ENCODE results near the gene E2F6.

E2F6 gene, protein sequence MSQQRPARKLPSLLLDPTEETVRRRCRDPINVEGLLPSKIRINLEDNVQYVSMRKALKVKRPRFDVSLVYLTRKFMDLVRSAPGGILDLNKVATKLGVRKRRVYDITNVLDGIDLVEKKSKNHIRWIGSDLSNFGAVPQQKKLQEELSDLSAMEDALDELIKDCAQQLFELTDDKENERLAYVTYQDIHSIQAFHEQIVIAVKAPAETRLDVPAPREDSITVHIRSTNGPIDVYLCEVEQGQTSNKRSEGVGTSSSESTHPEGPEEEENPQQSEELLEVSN

DNA sequence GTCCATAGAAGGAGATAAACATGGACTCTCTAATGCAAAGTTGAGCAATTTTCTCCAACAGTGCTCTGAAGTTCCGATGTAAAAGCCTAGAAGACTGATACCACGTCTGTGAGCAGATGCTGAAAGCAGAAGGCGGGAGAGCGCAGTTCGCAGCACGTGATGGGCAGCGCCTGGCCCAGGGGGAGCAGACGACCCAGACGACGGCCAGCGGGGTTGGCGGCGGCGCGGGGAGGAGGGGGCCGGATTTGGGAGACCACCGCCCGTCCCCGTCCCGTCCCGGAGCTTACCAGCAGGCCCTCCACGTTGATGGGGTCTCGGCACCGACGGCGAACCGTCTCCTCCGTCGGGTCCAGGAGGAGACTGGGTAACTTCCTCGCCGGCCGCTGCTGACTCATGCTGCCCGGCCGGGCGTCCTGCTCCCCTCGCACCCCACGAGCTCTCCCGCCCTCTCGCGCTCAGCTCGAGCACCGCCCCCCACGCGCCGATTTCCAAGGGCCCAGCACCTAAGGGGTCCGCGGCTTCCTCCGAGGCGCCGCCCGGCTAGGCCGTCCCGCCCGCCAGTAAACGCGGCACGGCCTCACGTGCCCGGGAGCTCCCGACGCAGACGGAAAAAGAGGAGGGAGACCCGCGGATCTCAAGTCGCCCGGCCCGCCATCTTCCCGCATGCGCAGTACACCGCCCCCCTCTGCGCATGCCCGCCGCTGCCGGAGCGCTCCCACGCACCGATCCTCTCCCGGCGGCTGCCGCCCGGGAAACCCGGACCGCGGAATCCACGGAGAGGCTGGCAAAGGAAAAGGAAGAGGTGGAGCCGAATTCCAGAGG is at the start of gene E2F6:
Gene E2F6 (minus strand): TSS at position 677 of the 822 bp plus-strand sequence. CDS start 282 bp downstream, at position 395.
- in situ Hi-C loops (cut with HindIII; ENCODE audit: low sequenced_read_pairs) = no loop called here

DNA sequence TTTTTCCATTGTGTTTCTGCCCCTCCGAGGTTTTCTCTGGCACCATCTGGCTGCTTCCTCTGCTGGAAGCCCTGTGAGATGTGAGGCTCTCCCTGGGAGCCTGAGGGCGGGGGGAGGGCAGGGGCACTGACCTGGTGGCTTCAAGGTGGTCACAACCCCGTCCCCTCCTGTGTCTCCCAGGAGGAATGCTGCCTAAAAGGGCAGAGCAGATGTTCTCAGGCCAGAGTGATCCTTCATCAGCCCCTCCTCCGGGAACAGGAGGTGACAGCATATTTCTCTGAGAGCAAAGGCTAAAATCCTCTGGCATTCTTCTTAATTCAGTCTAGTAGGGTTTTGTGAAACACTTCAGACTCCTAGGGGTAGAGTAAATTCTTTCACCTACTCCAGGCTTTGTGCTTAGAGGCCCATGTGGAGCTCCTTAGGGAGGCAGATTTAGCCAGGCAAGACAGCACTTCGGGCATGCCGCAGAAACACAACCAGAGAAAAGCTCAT is 49.6 kb upstream of the E2F6 start:
- in situ Hi-C loops (cut with HindIII; ENCODE audit: low sequenced_read_pairs) = no loop called here

DNA sequence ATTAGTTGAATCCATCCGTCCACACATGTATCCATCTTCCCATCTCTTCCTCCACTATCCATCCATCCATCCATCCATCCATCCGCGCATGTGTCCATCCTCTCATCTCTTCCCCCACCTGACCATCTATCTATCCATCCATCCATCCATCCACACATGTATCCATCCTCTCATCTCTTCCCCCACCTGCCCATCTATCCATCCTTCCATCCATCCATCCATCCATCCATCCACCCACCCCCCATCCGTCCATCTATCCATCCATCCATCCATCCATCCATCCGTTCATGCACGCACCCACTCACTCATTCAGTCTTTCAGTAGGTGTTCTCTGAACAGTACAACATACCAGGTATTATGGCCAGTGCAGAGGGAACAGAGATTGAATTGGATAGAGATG is 48.9 kb upstream of the E2F6 start:
- in situ Hi-C loops (cut with HindIII; ENCODE audit: low sequenced_read_pairs) = no loop called here

DNA sequence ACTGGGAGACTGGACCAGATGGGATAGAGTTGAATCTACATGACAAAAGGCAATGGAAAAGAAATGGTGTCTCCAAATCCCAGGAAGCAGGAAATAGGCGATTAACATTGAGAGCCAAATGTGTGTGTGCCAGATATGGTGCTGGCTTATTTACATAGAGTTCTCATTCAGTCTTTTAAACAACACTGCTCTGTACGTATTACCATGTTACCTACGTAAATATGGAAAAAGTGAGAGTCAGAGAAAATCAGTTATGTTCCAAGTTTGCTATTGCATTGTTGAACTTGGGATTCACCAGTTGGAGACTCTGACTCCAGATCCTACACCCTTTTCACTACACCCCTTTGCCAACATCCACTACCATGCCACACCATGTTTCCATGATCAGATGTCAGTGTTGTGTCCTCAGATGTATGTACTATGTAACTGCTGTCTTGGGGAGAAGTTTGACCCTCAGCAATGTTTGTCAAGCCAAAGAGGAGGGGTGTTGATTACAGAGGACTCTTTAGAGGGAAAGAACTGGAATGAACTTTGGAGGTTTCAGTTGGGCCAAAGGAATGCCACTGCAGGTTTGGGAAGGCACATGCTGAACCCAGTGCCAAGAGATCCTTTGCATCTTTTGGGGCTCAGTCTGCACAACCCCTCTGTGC is 48.2 kb upstream of the E2F6 start:
- in situ Hi-C loops (cut with HindIII; ENCODE audit: low sequenced_read_pairs) = no loop called here

DNA sequence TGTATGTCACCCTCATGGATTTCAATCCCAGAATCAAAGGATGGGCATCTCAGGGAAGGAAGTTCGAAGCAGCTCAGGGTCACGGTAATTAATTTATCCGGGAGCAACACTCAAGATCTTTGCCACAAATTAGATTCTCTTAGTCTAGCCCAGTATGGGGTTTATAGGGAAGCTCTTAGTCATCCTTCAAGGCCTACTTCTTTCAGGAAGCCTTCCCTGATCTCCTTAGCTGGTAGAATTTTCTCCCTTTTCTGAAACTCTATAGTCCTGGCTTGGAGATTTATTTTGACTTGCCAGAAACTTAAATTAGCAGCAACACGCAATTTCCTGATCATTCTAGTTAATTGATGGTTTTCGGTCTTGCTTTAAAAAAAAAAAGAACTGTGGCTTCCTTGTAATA is 47.4 kb upstream of the E2F6 start:
- in situ Hi-C loops (cut with HindIII; ENCODE audit: low sequenced_read_pairs) = no loop called here

DNA sequence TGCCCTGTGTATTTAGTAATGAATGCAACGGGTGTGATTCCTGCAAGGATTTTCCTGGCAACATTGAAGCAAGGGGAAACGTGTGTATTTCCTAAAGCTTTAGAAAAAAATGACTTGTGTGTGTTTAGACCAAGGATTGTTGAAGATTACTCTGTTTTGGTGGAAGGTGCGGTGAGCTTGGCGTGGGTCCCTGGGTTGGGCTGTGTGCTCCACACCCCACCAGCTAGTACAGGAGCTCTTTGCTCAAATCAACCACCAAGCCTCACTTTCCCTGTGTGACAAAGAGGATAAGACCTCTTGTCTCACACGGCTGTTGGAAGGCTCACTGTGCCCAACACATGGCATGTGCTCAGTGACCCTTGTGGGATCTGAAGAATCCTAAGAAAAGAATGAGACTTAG is 46.5 kb upstream of the E2F6 start:
- in situ Hi-C loops (cut with HindIII; ENCODE audit: low sequenced_read_pairs) = no loop called here

DNA sequence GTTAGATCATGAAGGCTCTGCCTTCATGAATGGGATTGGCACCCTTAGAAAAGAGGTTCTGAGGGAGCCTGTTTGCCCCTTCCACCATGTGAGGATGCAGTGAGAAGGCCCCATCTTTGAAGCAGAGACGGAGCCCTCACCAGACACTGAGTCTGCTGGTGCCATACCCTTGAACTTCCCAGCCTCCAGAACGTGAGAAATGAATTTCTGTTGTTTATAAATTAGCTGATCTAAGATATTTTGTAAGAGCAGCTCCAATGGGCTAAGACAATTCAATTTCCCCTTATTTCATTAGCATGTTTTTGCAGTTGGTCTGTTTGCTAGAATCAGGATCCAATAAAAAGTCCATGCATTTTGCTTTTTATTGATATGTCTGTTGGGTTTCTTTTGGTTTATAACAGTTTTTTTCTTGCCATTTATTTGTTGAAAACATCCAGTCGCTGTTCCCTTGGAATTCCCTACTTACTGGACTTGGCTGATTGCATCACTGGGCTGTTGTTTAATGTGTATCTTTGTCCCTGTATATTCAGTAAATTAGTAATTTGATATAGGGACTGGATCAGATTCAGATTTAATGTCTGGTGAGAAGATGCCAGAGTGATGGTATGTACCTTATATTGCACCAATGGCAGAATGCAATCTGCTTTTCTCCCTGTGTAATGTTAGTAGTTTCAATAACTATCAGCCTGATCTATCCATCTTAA is 43.8 kb upstream of the E2F6 start:
- in situ Hi-C loops (cut with HindIII; ENCODE audit: low sequenced_read_pairs) = no loop called here

DNA sequence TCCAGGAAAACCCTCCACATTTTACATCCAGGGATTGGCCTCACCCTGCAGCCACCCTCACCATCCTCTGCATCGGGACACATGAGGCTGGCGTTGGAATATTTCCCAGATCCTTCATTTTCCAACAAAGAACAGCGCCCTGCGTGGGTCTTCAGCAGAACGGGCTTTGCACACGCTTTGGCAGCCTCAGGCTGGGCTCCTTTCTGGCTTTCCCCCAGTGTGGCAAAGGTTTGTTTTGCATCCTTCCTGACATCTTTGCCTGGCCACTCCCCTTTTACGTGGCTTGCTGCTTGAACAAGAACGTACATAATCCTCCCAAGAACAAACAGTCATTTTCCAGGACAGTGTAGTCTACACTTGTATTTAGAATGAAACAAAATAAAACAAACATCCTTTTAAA is 42.3 kb upstream of the E2F6 start:
- in situ Hi-C loops (cut with HindIII; ENCODE audit: low sequenced_read_pairs) = no loop called here

DNA sequence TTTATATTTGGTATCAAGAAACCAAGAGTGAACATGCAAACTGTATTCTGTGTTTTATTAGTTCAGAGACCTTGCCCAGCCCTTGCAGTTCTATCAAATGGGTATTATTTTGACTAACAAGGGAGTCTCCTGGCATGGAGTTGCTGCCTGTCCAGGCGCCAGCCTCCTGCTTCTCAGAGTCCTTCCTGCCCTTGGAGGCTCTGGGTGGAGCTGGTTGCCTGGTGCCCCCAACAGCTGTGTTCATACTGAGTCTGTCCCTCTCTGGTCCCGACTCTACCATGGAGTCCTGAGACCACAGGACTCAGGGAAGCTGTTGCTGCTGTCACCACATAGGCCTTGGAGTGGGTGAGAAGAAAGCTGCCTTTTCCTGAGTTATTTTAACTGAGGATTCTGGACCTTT is 41.6 kb upstream of the E2F6 start:
- in situ Hi-C loops (cut with HindIII; ENCODE audit: low sequenced_read_pairs) = no loop called here

DNA sequence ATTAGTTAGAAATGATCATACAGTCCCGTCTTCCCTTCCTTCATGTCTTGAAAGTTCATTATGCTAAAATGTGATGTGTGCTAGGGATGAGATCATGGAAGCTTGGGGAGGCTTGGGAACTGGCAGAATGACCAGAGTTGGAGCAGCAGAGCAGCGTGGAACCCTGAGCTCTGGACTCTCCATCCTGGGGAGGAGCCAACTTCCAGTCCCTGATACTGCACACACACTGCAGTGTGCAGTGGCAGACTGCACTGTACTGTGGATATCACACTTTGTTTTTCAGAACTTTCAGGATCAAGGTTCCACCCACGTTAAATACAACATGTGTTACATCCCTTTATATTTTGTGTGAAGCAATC is 40.6 kb upstream of the E2F6 start:
- in situ Hi-C loops (cut with HindIII; ENCODE audit: low sequenced_read_pairs) = no loop called here

DNA sequence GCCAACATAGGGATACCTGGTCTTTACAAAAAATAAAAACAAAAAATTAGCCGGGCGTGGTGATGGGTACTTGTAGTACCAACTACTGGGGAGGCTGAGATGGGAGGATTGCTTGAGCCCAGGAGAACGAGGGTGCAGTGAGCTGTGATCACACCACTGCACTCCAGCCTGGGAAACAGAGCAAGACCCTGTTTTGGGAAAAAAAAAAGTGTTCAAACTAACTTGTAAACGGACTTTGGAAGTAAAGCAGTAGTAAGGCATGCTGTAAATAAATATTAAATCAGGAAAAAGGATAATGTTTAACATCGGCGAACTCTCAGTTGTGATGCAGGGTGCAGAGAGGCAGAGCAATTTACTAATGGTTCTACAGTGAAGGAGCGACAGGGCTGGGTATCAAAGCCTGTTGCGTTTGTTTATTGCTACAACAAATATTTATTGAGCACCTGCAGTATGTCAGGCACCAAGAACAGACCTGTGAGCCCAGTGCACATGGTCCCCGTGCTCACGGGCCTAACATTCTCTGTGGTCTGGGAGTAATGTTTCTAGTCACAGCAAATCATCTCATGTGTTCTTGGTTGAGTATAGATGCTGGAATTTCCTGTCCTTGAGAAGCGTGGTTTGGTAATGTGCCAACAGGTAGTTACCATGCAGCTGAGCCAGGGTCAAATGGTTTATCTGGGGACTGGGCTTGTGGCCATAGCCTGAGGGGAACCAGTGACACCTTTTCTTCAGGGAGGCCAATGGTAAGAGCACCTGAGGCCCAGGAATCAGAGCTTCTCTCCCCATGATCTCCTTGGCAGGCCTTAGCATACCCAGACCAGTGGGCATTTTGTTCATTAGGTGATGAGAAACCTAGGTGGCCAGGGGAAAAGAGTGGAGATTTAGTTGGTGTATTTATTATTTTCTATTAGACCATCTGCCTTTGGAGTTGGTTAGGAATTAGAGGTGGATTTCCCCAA is 40.0 kb upstream of the E2F6 start:
- in situ Hi-C loops (cut with HindIII; ENCODE audit: low sequenced_read_pairs) = no loop called here

DNA sequence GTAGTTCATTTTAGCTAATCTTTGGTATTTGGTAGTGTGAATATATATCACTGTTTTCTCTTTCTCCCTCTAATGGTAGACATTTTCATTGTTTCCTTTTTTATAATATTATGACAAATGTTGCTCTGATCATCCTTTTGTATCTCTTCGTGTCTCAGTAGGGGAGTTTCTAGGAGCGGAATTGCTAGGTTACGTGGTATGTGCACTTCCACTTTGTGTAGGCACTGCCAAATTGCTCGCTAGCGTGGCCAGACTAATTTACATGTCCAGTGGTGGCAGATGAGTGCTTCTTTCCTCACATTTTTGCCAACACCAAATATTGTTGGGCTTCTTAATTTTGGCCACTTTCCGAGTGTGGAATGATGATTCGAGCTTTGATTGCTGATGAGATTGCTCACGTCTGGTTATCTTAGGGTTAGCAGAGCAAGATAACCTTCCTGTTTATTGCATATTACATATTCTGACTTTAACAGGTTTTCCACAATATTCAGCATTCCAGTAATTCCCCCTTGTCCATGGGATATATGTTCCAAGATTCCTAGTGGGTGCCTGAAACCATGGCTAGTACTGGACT is 37.5 kb upstream of the E2F6 start:
- in situ Hi-C loops (cut with HindIII; ENCODE audit: low sequenced_read_pairs) = no loop called here

DNA sequence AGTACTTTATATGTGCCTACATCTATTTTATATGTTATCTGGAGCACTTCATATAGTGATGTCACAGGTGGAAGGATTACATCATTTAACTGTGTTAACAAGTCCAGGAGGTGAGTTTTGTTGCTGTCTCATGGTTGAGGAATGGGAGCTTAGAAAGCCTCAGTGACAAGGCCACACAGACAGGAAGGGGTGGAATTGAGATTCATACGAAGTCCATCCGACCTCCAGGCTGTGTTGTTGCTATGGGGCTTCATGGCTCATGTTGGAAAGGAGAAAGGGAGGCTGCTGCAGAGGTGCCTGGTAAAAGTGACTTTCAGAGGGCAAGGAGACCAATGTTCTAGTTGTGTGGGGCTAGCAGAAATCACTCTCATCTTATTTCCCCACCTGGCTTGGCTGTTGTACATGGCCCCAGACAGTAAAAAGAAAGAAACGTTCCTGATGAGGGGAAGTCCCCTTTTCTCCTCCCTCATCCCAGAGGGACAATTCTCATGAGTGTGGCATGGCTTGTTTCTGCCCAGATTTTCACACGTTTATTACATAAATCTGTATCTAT is 36.9 kb upstream of the E2F6 start:
- in situ Hi-C loops (cut with HindIII; ENCODE audit: low sequenced_read_pairs) = no loop called here

DNA sequence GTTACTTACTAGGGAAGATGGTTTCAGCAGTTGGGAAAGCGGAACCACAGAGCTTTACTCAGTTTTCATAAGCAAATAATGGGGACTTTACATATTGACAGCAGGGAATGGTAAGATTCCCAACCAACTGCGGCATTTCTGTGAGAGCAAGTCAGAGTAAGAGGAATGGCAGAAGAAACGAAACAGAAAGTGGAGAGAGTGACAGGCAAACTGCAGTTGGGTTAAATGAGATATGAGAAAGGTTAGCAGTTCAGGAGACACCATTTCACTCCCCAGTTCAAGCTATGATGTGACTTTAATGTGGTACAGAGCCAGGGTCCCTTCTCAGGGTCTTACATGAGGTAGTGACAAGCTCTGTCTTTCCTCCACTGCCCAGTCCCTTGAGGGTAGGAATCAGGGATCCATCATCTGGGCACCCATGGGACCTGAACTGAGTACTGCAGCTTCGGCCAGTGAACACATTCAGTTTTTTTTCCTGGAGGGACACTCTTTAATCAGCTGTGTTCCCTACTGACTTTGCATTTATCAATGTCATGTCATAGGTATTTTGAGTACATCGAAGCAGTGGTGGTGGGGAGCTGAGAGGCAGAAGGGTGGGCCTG is 34.8 kb upstream of the E2F6 start:
- in situ Hi-C loops (cut with HindIII; ENCODE audit: low sequenced_read_pairs) = no loop called here

DNA sequence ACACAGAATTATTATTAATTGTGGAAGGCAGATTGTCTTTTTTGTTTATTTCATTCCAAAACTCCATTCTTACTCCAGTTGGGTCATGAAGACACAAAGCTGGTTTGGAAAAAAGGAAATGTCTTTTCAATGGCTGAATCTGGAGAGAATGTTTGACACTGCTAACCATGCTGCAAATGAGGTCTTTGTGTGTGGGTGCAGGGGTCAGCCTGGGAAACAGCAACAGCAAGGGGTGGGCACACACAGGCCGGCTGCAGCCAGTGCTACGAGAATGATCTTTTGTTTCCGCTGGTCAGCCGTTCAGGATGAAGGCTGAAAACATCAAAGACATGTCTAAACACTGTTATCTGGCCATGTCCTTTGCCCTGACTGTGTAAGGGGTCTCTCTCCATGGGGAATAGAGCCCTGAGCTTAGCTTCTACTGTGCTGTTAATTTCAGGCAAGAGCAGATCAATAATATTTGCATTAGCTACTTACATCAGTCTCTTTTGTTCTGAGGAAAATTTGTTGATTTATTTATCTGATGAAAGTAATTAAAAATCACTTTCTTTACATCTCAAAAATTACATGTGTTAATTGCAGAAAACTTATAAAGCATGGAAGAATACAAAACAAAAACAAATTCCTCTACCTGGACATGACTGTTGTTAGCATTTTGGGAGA is 33.3 kb upstream of the E2F6 start:
- in situ Hi-C loops (cut with HindIII; ENCODE audit: low sequenced_read_pairs) = no loop called here

DNA sequence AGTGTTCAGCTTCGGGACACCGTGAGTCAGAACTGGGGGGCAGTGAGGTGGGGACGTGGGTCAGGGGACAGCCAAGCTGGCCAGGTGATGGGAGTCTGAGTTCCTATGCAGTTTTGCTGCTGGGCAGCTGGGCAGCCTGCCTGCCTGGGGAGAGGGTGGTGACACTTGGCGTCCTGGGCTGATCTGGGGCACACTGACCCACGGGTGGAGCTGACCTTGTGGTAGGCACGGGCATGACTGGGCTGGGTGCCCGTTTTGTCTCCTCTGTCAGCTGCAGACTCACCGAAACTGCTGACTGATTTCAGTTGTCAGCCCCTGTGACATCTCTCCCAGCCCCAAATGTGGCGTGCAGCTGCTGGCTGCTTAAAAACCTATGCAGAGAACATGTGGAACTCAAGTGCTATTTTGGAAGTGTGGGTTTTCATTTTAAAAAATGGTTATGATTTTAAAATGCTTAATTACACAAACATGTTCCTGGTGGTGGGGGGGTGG is 32.6 kb upstream of the E2F6 start:
- in situ Hi-C loops (cut with HindIII; ENCODE audit: low sequenced_read_pairs) = no loop called here

DNA sequence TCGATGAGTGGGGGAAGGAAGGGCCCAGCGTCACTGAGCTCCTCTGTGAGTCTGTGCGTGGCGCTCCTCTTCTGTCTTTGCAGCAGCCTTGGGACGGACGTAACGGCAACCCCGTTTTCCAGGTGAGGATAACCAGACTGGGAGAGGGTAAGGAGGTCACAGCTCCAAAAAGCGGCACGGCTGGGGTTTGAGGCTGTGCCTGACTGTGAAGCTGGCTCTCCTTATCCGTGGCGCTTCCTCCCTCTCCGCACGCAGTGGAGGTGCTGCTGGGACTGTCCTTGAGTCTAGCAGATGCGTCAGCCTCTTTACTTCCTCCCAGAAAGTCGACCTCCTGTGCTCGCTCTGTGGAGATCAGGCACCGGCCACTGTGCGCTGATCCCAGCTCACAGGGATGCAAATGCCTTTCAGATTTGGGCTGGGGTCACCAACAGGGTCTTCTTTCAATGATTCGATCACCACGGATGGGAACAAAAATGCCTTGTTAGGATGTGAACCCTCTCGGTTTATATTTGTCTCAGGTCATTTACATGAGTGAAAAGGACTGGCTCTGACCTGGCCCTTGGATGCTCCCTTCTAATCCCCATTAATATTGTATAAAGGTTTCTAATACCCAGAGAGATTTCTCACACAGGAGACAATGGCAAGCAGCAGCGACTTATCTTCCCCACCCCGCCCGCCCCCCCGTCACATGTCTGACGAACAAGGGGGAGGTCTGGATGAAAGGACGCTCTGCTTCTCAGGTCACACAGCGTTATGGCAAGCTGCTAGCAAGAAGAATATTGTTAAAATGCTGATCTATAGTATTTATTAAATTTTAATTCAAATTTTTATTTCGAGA is 30.1 kb upstream of the E2F6 start:
- in situ Hi-C loops (cut with HindIII; ENCODE audit: low sequenced_read_pairs) = no loop called here
